PC-9 (cell line): ENCODE data around the gene FAM184B.

Source experiments
- CTCF ChIP-seq: fragments of 200-600 bp; sonication (generic); conservative IDR thresholded peaks from 2 replicates; pipeline ENCODE4 v1.6.1; 2017; ENCODE audit warnings: mixed run types, antibody characterized with exemption, mild to moderate bottlenecking, moderate library complexity
- EZH2 ChIP-seq: fragments of 200-600 bp; sonication (generic); IDR thresholded peaks from 2 replicates; pipeline ENCODE4 v1.8.0; 2017; ENCODE audit warnings: antibody characterized with exemption, low read depth

- TF ChIP-seq CTCF (no peak), EZH2 (no peak)
Observed at GRCh38 chr4:17762726-17763125, 18.7 kb downstream of the FAM184B start.
